Activated CD4-positive, alpha-beta T cell treated with anti-CD3 and anti-CD28 coated beads, Interleukin-2, Interleukin-4, amounts not matched to agents 100 ng/mL and 50 ng/mL, durations not matched to agents 16 hours and 8 hours (primary cell): ENCODE results near the gene LRFN2.
A peak's percentile ranks its signal among the peaks of the same experiment; 100 is the strongest.

ENCODE experiments used
- DNase-seq: peaks from one replicate; pipeline ENCODE4 v3.0.0-alpha.2; 2020; ENCODE audit warnings: low spot score

LRFN2 gene

DNA sequence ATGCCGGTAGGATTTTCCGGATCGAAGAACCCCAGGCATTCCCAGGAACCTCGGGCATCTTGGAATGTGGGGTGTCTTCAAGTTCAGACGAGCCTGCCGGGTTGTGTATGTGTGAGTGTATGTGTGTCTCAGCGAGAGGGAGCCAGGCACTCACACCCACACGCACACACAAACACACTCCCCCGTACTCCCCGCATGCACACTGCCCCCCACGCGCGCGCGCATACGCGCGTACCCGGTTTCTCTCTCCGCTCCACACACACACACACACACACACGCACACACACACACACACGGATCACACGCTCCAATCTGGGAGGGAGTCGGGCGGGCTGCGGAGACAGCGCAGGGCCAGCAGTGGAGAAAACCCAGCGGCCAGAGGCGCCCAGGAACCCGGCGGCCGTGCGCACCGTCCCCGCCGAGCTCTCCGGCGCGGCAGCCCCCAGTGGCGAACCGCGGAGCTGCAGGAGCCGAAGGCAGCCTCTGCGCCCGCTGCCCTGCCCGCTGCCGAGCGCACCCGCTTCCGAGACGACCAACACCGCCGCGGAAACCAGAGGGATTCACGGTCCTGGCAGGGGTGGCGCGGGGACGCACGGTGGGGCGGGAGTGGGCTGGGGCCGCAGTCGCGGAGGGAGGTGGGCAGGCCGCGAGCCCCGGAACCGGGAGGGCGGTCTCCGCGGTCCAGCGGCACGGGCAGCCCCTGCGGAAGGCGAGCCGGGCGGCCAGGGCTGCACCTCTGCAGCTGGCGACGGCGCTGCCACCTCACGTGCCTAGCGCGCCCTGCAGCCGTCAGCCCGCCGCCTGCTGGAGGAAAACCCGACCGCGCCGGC, at the start of gene LRFN2:
LRFN2 (minus strand) TSS at position 125 of the 830 bp plus-strand sequence.
- DNase-seq, result peak; percentile 66

DNA sequence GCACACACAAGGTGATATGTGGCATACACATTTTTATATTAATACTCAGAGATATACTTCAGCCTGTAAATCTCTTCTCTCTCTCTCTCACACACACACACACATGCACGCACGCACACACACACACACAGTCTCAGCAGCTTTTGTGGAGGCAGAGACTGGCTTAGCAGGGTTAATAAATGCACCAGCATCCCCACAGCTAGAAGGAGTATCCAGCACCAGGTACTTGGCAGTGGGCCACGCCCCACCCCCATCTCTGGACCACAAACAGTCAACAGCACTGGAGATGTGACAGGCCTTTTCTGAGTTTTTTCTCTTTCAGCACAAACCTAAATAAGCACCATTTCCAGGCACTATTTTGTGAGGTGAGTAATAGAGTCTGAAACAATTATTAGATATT, 47.3 kb upstream of the LRFN2 start:
- no peak for DNase-seq

GRCh38 chr6:40631744-40632143, 44.6 kb upstream of the LRFN2 start:
- no peak for DNase-seq

DNA sequence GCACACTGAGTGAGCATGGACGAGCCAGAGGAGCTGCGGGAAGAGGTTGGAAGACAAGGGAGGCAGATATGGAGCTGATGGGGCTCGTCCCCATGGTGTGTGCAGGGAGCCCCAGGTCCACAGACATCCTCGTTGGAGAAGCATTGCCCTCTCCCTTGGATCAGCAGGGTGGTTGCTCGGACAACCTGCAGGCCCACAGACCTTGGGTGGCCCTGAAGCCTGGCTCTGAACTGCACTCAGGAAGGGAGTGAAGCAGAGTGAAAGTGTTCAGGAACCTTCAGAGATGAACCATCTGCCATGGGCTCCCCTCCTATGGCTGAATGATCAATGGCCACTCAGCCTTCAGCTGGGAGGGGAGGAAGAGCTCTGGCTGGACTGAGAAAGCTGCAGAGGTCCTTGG, 43.3 kb upstream of the LRFN2 start:
- DNase-seq, result no peak

- DNase-seq, result no peak
Observed at GRCh38 chr6:40630051-40630450, 42.9 kb upstream of the LRFN2 start.

GRCh38 chr6:40629463-40629862, 42.3 kb upstream of the LRFN2 start:
- no peak for DNase-seq

- no peak for DNase-seq
Observed at GRCh38 chr6:40627316-40627715, 40.2 kb upstream of the LRFN2 start.

DNA sequence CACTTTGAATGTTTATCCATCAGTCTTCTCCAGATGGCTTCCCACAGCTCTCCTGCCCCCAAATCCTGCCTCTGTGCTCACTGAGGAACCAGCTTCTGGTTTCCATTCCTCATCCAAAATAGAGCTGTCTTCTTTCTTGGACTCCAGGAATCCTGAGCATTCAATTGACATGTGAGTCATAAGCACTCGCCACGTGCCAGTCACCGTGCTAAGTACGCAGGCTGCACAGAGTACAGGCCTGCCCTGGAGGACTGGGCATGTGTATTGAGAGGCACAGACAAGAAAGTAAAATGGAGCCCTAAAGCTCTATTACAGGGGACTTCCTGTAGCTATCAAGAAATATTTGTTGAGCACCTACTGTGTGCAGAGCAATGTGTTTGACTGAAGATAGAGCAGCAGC, 39.7 kb upstream of the LRFN2 start:
- no peak for DNase-seq

GRCh38 chr6:40623932-40624331, 36.8 kb upstream of the LRFN2 start:
- DNase-seq, result no peak

GRCh38 chr6:40623178-40623577, 36.0 kb upstream of the LRFN2 start:
- no peak for DNase-seq

GRCh38 chr6:40620574-40621240, 33.5 kb upstream of the LRFN2 start:
- no peak for DNase-seq

DNA sequence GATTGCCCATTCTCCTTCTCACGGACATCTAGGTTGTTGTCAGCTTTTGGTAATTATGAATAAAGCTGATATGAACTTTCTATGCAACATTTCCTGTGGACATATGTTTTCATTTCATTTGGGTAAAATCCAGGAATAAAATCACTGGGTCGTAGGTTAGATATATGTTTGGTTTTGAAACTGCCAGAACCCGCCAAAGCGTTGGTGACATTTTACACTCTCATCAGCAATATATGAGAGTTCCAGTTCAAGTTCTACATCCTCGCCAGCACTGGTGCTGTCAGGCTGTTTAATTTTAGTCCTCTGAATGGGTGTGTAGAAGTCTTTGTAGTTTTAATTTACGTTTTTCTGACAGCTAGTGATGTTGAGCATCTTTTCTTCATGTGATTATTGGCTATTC, 27.5 kb upstream of the LRFN2 start:
- no peak for DNase-seq

DNA sequence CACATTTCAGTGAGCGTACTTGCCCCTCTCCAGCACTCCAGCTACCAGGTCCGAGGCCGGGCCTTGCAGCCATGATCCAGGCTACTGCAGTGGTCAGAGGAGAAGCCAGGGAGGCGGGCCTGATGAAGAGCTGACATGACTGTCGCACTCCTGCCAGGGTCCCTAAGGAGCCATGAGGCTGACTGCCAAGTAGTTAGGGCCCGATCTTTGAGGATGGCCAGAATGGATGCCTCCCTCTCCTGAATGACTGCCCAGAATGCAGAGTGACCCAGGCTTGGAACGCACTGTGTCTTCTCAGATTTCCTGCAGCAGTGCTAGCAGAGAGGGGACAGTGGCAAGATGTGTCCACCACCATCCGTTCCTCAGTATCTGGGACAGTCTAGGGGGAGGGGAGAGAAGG, 24.7 kb upstream of the LRFN2 start:
- DNase-seq, result no peak

DNA sequence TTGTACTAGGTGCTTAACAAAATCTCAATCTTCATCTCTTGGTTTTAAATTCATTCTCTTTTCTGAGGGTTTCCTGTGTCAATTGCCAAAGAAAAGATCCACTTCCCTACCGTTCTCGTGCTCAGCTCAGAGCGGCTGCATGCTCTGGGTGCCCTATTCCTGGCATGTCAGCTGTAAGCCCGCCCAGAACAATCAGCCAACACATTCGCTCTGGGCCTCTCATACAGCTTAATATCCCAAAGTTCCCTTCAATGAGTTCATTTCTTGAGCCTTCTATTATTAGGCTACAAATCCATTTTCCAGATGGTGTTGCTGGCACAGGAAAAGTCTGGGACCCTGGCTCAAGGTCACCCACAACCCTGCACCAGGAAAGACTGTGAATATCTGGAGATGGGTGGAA, 24.3 kb upstream of the LRFN2 start:
- no peak for DNase-seq

GRCh38 chr6:40610229-40610628, 23.1 kb upstream of the LRFN2 start:
- no peak for DNase-seq

GRCh38 chr6:40606981-40607380, 19.8 kb upstream of the LRFN2 start:
- DNase-seq, result no peak

DNA sequence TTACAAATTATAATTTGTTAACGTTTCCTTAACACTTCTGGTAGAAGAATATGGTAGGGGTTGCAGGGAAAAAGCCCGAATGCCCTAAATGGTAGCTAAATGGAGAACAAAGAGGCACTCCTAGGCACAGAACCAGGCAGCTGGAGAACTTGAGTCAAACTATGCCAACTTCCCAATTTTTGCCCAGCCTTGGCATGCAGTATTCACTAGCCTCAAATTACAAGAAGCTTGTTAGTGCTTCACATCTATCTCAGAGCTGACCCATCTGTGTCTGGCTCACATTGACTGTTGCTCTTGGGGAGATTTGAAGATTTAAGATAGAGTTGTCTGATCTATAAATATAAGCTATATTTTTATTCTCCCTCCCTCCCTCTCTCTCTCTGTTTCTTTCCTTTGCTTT, 19.4 kb upstream of the LRFN2 start:
- no peak for DNase-seq

- DNase-seq, result no peak
Observed at GRCh38 chr6:40604082-40604481, 16.9 kb upstream of the LRFN2 start.

GRCh38 chr6:40599555-40599954, 12.4 kb upstream of the LRFN2 start:
- DNase-seq, result no peak

- no peak for DNase-seq
Observed at GRCh38 chr6:40598516-40598915, 11.4 kb upstream of the LRFN2 start.

DNA sequence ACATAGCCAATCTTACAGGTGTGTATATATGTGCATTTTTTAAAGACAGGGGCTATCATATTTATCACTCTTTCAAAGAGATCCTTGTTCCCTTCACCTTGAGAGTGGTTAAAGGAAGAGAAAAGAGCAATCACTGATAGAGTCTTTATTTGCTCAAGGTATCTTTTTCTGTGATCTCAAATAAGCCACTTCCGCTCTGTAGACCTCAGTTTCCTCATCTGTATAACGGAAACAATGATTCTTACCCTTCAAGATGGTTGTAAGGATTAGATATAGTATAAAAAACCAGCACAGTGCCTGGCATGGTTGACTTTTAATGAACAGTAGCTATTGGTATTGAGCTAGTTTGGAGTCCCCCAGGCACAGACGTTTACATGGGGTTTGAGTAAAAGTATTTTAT, 10.1 kb upstream of the LRFN2 start:
- DNase-seq, result no peak

DNA sequence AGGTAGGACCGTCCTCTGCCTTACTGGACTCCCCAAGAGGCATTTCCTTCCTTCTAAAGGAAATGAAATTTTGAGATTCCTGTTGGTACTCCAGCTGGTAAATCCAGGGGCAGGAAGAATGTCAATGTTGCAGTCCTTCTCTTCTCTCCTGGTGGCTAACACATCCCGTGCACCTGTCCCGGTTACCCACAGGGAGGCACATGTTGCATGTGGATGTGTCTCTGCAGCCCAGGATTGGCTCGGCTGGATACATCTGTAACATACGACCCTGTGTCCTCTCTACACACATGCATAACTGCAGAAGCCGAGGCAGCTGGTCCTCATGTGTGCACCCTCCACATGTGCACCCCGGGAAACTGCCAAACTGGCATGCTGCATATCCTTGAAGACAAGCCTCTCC, 1.3 kb upstream of the LRFN2 start:
- no peak for DNase-seq

- DNase-seq, result no peak
Observed at GRCh38 chr6:40588070-40588384, 863 bp upstream of the LRFN2 start.
